GM12891 (cell line): ENCODE results near the gene DNAJB12.

Source experiments
- DNase-seq: peaks from one replicate; pipeline ENCODE4 v3.0.0; 2011; ENCODE audit warnings: low spot score; ENCODE audit not compliant: insufficient read length
- FAIRE-seq: peaks from 2 replicates; lab custom pipeline; 2011; peaks lifted over from hg19 to GRCh38; lab: Jason Lieb, UNC
- PAX5 ChIP-seq: IDR thresholded peaks from 2 replicates; pipeline ENCODE4 v1.6.1; 2011; ENCODE audit warnings: low read length, moderate library complexity, mild to moderate bottlenecking; ENCODE audit not compliant: insufficient read depth, severe bottlenecking
- POLR2A ChIP-seq: IDR thresholded peaks from 2 replicates; pipeline ENCODE4 v1.6.1; 2011; ENCODE audit warnings: low read depth, low read length, control low read depth
- POLR2AphosphoS5 ChIP-seq: IDR thresholded peaks from 2 replicates; pipeline ENCODE4 v1.6.1; 2011; ENCODE audit warnings: low read depth, low read length, control low read depth
- POU2F2 ChIP-seq: IDR thresholded peaks from 2 replicates; pipeline ENCODE4 v1.6.1; 2011; ENCODE audit warnings: low read depth, mild to moderate bottlenecking, control low read depth, low read length, moderate library complexity
- SPI1 ChIP-seq: IDR thresholded peaks from 2 replicates; pipeline ENCODE4 v1.6.1; 2011; ENCODE audit warnings: low read depth, low read length, control low read depth
- TAF1 ChIP-seq: IDR thresholded peaks from 2 replicates; pipeline ENCODE4 v1.6.1; 2011; ENCODE audit warnings: low read depth, low read length, control low read depth

Gene DNAJB12

GRCh38 chr10:72323108-72323749 lies 31.5 kb downstream of the DNAJB12 start:
- no peak for FAIRE-seq
- DNase-seq, result no peak

GRCh38 chr10:72322280-72323058 lies 32.2 kb downstream of the DNAJB12 start:
- no peak for FAIRE-seq
- TF ChIP-seq POLR2AphosphoS5, result no peak
- peak; percentile 34; the same call in 1 of the 2 replicates for TF ChIP-seq SPI1
- no peak for DNase-seq

More at GRCh38 chr10:72323108-72323749, 31.5 kb downstream of the DNAJB12 start:
- TF ChIP-seq TAF1 (no peak), POLR2A (no peak), PAX5 (no peak), SPI1 (no peak), POU2F2 (no peak), POLR2AphosphoS5 (no peak)

- DNase-seq, result no peak
- FAIRE-seq, result no peak
- no peak for TF ChIP-seq POLR2A
- TF ChIP-seq POU2F2, result no peak
- TF ChIP-seq POLR2AphosphoS5, result no peak
- TF ChIP-seq TAF1, result no peak
- no peak for TF ChIP-seq PAX5
- no peak for TF ChIP-seq SPI1
Measured at GRCh38 chr10:72322030-72322279, 32.8 kb downstream of the DNAJB12 start.

GRCh38 chr10:72321248-72322029 lies 33.3 kb downstream of the DNAJB12 start:
- no peak for DNase-seq
- FAIRE-seq, result no peak

GRCh38 chr10:72320676-72321247 lies 34.0 kb downstream of the DNAJB12 start:
- DNase-seq, result no peak
- FAIRE-seq, result peak; percentile 85
- TF ChIP-seq TAF1 (peak; percentile 54; the same call in 1 of the 2 replicates), PAX5 (no peak), POU2F2 (peak; percentile 78), POLR2A (0 out of 2 replicates have a peak, but pooled peaks have one; percentile 66), SPI1 (peak; percentile 94), POLR2AphosphoS5 (peak; percentile 57)

More at GRCh38 chr10:72321248-72322029, 33.3 kb downstream of the DNAJB12 start:
- no peak for TF ChIP-seq PAX5
- TF ChIP-seq POLR2A, result no peak
- TF ChIP-seq SPI1, result no peak
- no peak for TF ChIP-seq POU2F2
- TF ChIP-seq TAF1, result no peak
- TF ChIP-seq POLR2AphosphoS5, result no peak

- FAIRE-seq (peak; percentile 75), DNase-seq (peak; percentile 76)
- no peak for TF ChIP-seq POLR2AphosphoS5
- TF ChIP-seq SPI1, result peak; percentile 38; the same call in 1 of the 2 replicates
- TF ChIP-seq TAF1, result no peak
Measured at GRCh38 chr10:72319416-72320254, 35.1 kb downstream of the DNAJB12 start.

- FAIRE-seq (no peak), DNase-seq (no peak)
- no peak for TF ChIP-seq POLR2AphosphoS5
- no peak for TF ChIP-seq POLR2A
- no peak for TF ChIP-seq SPI1
- no peak for TF ChIP-seq POU2F2
- no peak for TF ChIP-seq TAF1
- no peak for TF ChIP-seq PAX5
Measured at GRCh38 chr10:72318418-72319262, 36.1 kb downstream of the DNAJB12 start.
